HG03135 (cell line): ENCODE measurements around the gene TSKU.
"Not testable (repeated sequence)": the region's sequence is repeated elsewhere in the genome, so short reads cannot be mapped to it uniquely, and the experiment has no call there.

ENCODE experiments used
- ATAC-seq: cut with Tn5 transposase; IDR thresholded peaks from one replicate; pipeline ENCODE4 v1.9.1; 2021; ENCODE audit warnings: mild to moderate bottlenecking, moderate library complexity; ENCODE audit not compliant: unreplicated experiment

The TSKU gene

GRCh38 chr11:76823481-76824028 lies 40.4 kb downstream of the TSKU start:
- no peak for ATAC-seq

- ATAC-seq, result no peak
These were observed 41.2 kb downstream of the TSKU start for GRCh38 chr11:76824083-76824939.

GRCh38 chr11:76824980-76825725 lies 42.0 kb downstream of the TSKU start:
- no peak for ATAC-seq

GRCh38 chr11:76825726-76826396 lies 42.7 kb downstream of the TSKU start:
- ATAC-seq, result no peak

DNA sequence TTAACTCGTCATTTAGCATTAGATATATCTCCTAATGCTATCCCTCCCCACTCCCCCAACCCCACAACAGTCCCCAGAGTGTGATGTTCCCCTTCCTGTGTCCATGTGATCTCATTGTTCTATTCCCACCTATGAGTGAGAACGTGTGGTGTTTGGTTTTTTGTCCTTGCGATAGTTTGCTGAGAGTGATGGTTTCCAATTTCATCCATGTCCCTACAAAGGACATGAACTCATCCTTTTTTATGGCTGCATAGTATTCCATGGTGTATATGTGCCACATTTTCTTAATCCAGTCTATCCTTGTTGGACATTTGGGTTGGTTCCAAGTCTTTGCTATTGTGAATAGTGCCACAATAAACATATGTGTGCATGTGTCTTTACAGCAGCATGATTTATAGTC lies 43.4 kb downstream of the TSKU start:
- ATAC-seq, result not testable (repeated sequence)

DNA sequence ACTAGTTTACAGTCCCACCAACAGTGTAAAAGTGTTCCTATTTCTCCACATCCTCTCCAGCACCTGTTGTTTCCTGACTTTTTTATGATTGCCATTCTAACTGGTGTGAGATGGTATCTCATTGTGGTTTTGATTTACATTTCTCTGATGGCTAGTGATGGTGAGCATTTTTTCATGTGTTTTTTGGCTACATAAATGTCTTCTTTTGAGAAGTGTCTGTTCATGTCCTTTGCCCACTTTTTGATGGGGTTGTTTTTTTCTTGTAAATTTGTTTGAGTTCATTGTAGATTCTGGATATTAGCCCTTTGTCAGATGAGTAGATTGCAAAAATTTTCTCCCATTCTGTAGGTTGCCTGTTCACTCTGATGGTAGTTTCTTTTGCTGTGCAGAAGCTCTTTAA lies 43.8 kb downstream of the TSKU start:
- not testable (repeated sequence) for ATAC-seq

DNA sequence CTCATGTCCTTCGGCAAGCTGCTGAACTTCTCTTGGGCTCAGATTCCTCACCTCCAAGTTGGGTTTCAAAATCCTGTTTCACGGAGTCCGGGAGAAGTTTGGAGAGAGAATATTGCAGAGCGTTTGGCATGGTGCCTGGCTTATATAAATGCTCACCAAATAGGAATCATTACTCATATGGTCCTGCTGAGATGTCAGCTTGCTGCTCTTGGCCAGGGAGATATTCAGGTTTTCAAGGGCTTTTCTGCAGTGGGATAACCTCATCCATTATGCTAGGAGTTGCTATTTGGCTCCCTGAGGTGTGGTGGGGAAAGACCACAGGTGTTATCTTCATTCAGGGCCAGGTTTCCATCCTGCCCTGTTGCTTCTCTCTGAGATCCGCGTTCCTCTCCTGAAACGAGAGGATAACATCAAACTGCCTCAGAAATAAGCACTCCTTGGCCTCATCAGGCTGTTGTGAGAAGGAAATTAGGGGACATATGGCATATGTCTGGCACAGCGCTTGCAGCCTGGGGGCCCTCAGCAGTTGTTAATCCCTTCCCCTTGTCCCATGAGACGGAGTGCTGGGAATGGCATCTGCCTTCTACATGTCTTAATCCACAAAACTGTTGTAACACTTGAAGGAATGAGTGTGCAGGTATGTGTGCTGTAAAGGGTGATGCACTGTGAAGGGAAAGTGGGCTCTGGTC lies 47.6 kb downstream of the TSKU start:
- no peak for ATAC-seq

DNA sequence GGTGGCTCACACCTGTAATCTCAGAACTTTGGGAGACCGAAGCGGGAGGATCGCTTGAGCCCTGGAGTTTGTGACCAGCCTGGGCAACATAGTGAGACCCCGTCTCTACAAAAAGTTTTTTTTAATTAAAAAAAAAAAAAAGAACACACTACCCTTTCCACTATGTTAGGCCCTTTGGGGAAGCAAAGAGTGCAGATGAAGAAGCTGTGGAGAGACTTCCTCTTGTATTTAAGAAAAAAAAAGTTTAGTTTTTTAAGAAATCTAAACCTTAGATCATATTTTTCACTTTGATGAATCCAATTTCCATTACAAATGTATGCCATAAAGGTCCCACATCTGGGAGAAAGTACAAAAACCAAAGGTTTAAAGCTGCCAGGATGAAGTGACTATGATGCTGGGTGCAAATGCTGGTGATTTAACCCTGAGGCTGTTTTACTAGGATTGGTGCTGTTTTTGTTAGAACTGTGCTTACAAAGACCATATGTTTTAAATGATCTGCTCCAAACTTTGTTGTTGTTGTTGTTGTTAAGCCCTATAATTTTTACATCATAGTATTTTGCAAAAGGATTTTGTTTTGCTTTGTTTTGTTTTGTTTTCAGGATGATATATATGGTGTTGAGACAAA lies 48.6 kb downstream of the TSKU start:
- ATAC-seq, result no peak

GRCh38 chr11:76832361-76832760 lies 49.2 kb downstream of the TSKU start:
- no peak for ATAC-seq

- no peak for ATAC-seq
These were observed 51.0 kb downstream of the TSKU start for GRCh38 chr11:76834151-76834550.

DNA sequence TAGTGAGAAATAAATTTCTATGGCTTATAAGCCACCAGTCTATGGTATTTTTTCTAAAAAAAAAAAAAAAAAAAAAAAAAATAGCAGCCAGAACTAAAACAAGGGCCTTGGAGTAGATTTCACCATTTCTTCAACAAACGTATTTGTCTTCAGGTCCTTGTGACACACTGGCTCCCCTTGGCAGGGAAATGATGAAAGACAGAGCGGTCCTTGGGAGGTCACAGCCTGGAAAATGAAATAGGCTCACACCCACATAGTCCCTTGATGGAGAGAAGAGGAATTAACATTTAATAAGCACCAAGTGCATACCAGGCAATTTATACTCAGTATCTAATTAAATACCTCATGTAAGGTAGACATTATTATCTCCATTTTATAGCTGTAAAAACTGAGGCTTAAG lies 51.9 kb downstream of the TSKU start:
- ATAC-seq, result no peak

DNA sequence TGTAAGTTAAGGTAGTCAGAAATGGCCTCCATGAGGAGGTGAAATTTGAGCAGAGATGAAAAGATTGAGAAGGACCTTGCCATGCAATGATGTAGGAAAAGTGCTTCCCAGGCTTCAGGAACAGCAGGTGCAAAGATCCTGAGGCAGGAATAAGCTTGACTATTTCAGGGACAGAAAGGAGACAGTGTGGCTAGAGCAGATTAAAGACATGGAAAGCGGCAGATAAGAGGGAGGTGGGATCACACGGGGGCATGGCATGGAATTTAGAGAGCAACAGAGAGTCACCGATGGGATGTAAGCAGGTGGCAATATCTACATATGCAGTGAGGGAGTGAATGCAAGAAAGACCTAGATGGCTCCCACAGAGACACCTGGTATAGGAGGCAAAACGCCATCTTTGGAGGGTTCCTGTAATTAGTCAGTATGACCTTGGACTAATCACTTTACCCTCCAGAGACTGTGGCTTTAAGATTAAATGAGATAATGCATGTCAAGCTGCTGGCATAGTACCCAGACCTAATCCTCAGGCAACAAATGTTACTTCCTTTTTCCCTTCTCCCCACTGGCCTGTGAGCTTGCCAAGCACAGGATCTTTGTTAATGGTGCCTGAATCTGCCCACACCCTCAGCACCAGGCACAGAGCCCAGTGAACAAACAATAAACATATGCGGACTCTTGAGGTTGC lies 52.9 kb downstream of the TSKU start:
- ATAC-seq, result no peak

GRCh38 chr11:76836613-76837291 lies 53.6 kb downstream of the TSKU start:
- ATAC-seq, result no peak

GRCh38 chr11:76837696-76838677 lies 54.8 kb downstream of the TSKU start:
- ATAC-seq, result no peak

GRCh38 chr11:76838678-76839068 lies 55.5 kb downstream of the TSKU start:
- ATAC-seq, result no peak

GRCh38 chr11:76839311-76839710 lies 56.2 kb downstream of the TSKU start:
- ATAC-seq, result no peak

DNA sequence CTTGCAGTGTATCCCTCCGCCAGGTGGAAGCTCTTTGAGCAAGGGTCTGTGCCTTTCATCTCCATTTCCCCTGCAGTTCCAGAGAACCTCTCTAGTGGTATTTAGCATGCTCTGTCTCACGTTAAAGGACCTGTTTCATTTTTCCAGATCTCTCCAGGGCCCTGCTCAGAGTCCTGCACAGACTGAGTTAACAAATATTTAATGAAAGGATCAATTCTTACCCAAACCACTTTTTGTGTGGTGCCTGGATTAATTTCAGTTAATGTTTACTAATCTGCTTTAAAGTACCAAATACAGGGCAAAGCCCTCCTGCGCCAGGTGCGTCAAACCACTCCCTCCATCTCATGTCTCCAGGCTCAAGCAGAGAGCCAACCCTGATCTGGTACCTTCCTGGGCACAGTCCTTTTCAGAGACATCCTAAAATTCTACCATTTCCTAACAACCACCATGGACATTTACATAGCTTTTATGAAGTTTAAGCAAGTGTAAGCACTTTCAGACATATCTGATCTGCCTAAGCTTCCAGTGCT lies 58.8 kb downstream of the TSKU start:
- no peak for ATAC-seq

DNA sequence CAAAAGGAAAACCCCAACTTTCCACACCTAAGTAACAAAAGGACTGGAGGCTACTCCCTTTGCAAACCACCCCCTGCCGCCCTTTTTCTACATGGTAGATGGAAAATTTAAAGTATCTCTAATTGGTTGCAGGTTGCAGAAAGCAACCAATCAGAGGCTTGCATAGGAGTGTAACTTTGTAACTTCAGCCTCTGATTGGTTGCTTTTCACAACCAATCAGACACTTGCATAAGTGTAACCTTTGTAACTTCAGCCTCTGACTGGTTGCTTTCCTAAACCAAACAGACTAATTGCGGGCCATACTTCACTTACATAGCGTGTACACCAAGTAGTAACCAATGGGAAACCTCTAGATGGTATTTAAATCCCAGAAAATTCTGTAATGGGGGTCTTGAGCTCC lies 60.8 kb downstream of the TSKU start:
- no peak for ATAC-seq
